CD4-positive, alpha-beta T cell treated with Interleukin-1 beta for 1 hour (primary cell): ENCODE data around the gene SCARF2.
A peak's percentile ranks its signal among the peaks of the same experiment; 100 is the strongest.
"Not testable (repeated sequence)": the region's sequence is repeated elsewhere in the genome, so short reads cannot be mapped to it uniquely, and the experiment has no call there.

Experiments
- DNase-seq, 2 donors: peaks; one replicate each; pipeline ENCODE4 v3.0.0-alpha.2; 2020 to 2022

The SCARF2 gene, protein sequence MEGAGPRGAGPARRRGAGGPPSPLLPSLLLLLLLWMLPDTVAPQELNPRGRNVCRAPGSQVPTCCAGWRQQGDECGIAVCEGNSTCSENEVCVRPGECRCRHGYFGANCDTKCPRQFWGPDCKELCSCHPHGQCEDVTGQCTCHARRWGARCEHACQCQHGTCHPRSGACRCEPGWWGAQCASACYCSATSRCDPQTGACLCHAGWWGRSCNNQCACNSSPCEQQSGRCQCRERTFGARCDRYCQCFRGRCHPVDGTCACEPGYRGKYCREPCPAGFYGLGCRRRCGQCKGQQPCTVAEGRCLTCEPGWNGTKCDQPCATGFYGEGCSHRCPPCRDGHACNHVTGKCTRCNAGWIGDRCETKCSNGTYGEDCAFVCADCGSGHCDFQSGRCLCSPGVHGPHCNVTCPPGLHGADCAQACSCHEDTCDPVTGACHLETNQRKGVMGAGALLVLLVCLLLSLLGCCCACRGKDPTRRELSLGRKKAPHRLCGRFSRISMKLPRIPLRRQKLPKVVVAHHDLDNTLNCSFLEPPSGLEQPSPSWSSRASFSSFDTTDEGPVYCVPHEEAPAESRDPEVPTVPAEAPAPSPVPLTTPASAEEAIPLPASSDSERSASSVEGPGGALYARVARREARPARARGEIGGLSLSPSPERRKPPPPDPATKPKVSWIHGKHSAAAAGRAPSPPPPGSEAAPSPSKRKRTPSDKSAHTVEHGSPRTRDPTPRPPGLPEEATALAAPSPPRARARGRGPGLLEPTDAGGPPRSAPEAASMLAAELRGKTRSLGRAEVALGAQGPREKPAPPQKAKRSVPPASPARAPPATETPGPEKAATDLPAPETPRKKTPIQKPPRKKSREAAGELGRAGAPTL

GRCh38 chr22:20437613-20438426, at the start of gene SCARF2:
TSS of gene SCARF2 (minus strand) at chr22:20437825. CDS start at chr22:20437754, 71 bp downstream.
- no peak for DNase-seq

GRCh38 chr22:20486229-20486628, 48.6 kb upstream of the SCARF2 start:
- DNase-seq, result no peak

DNA sequence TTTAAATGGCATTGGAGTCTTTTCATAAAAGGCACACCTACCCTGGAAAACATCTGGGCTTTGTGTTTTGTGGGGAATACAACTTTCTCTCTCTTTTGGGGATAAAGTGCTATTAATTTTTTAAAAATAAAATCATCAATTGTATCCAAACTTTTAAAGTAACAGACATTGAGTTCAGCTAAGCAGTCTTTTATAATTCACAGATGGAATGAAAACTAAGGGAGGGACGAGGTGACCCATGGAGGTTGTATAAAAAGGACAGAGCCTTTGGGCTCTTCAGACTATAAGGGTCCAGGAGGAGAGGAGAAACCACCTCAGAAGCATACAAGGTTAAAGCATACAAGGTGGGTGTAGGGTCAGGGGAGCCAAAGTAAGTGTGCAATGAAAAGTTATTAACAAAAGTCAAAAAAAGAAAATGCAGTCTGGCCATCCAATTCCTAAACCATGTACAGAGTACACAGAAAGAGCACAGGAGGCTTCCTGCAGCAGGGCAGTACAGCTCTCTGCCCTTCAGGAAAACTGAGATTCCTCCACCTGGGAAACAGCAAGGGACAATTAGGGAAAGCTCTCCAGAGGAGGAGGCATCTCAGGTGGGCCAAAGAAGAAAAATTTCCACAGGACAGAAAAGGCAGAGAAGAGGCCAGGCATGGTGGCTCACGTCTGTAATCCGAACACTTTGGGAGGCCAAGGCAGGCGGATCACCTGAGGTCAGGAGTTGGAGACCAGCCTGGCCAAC, 47.5 kb upstream of the SCARF2 start:
- no peak for DNase-seq

DNA sequence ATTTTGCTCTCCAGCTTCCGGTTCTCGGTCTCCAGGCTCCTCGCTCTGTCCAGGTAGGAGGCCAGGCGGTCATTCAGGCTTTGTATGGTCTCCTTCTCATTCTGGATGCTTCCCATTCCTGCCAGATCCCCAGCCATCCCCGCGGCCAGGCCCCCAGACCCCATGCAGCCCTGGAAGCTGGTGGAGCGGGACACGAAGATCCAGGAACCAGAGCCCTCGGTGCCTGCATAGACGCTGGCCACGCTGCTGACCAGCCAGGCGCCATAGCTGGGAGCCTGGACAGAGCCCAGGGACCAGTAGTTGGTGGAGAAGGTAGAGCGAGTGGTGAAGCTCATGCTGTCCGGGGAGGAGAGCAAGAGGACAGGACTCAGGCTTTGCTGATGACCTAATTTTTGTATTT, 46.1 kb upstream of the SCARF2 start:
- no peak for DNase-seq

GRCh38 chr22:20483143-20483506, 45.5 kb upstream of the SCARF2 start:
- not testable (repeated sequence) for DNase-seq

GRCh38 chr22:20479612-20480196, 42.1 kb upstream of the SCARF2 start:
- no peak for DNase-seq

DNA sequence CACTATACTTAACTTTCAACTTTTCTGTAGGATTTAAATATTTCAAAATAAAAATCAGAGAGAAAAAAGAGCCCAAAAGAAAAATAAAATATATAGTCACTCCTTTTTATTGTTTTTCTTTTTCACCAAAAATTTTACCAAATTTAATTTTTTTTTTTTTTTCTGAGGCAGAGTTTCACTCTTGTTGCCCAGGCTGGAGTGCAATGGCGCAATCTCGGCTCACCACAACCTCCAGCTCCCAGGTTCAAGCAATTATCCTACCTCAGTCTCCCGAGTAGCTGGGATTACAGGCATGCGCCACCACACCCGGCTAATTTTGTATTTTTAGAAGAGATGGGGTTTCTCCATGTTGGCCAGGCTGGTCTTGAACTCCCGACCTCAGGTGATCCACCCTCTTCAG, 40.4 kb upstream of the SCARF2 start:
- DNase-seq, result not testable (repeated sequence)

- not testable (repeated sequence) for DNase-seq
These were observed 37.9 kb upstream of the SCARF2 start for GRCh38 chr22:20475569-20475968.

DNA sequence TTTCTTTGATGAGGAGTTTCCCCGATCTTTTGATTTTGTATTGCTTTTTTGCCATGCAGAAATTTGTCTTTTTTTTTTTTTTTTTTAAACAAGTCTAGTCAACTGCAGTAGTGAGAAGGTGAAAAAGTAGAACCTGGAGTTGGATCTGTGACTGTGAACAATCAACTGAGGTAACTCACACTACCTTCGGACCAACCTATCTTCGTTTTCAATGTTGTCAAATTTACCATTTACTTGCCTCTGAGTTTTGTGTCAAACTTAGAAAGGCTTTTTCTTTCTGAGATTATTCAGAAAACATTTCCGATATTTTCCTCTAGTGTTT, 37.5 kb upstream of the SCARF2 start:
- DNase-seq, result no peak

GRCh38 chr22:20472629-20473442, 35.2 kb upstream of the SCARF2 start:
- no peak for DNase-seq

DNA sequence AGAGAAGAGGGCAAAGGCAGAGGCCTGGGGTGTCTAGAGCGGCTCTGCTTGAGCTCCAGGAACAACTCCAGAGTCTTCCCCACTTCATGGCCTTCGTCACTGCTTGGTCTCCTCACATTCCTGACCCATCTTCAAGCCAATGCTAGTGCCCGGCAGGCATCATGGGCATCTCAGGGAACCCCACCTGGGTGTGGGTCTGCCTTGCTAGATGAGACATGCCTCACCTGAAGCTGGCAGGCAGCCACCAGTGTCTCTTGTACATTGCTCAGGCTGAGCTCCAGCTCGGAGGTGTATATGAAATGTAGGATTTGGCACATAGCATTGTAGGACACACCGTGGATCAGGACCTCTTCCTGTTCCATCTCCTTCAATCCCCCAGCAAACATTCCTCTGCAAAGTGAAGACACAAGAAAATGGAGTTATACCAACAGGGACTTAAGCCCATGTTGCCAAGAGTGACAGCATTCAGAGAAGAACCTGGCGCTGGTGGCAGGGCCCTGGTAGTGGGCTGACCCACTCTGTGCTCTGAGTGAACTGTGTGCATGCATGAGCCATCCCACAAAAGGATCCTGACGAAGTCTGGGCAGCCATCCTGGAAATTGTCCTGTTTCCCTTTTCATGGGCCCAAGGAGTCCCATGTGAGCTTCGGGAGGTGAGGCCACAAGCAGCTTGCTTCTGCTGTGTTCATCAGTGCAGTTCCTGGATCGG, 33.7 kb upstream of the SCARF2 start:
- DNase-seq, result no peak

DNA sequence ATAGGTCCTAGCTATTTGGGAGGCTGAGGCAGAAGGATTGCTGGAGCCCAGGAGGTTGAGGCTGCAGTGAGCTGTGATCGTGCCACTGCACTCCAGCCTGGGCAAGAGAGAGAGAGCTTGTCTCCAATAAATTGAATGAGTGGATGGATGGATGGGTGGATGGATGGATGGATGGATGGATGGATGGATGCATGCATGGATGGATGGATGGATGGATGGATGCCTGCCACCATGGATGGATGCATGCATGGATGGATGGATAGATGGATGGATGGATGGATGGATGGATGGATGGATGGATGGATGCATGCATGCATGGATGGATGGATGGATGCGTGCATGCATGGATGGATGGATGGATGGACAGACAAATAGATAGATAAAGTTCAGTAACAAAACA, 32.9 kb upstream of the SCARF2 start:
- DNase-seq, result not testable (repeated sequence)

- DNase-seq, result no peak
These were observed 31.7 kb upstream of the SCARF2 start for GRCh38 chr22:20469110-20469868.

GRCh38 chr22:20466659-20467379, 29.2 kb upstream of the SCARF2 start:
- DNase-seq, result no peak

GRCh38 chr22:20465759-20466077, 28.1 kb upstream of the SCARF2 start:
- DNase-seq, result no peak

GRCh38 chr22:20464912-20465758, 27.5 kb upstream of the SCARF2 start:
- DNase-seq, result no peak

GRCh38 chr22:20464096-20464614, 26.5 kb upstream of the SCARF2 start:
- peak; percentile 74 to 77 for DNase-seq
